Activated CD4-positive, alpha-beta T cell treated with anti-CD3 and anti-CD28 coated beads, Interleukin-2, amount 10 ng/mL, durations not matched to agents 24 days and 14 days (primary cell): ENCODE data around the gene GSTM2. TPM values are rescaled to one million over a fixed set of nuclear protein-coding genes. Genes with fewer than 3 reads are reported as not detected.
"Not testable (repeated sequence)": the region's sequence is repeated elsewhere in the genome, so short reads cannot be mapped to it uniquely, and the experiment has no call there.

ENCODE experiments used
- DNase-seq: peaks from one replicate; pipeline ENCODE4 v3.0.0; 2022
- H3K27ac Mint-ChIP-seq: one replicate; pipeline ENCODE4 v1.8.0; 2022; ENCODE audit warnings: mild to moderate bottlenecking, mixed read lengths
- H3K27me3 Mint-ChIP-seq: one replicate; pipeline ENCODE4 v1.8.0; 2022; ENCODE audit warnings: mixed read lengths
- H3K36me3 Mint-ChIP-seq: one replicate; pipeline ENCODE4 v1.8.0; 2022; ENCODE audit warnings: low read depth, mild to moderate bottlenecking, mixed read lengths
- H3K4me1 Mint-ChIP-seq: one replicate; pipeline ENCODE4 v1.8.0; 2021; ENCODE audit warnings: mixed read lengths
- H3K4me3 Mint-ChIP-seq: one replicate; pipeline ENCODE4 v1.8.0; 2022; ENCODE audit warnings: mild to moderate bottlenecking, moderate library complexity, mixed read lengths
- H3K9me3 Mint-ChIP-seq: one replicate; pipeline ENCODE4 v1.8.0; 2021; ENCODE audit warnings: mixed read lengths
- intact Hi-C: fragments of 100-400 bp; cut with micrococcal nuclease; formaldehyde crosslinking; loops from one replicate; pipeline ENCODE4 v1.15.1; 2023
- total RNA-seq: library from RNA; stranded (reverse); gene quantifications from 2 replicates; pipeline ENCODE4 v1.2.3, GENCODE V29; 2022

Gene GSTM2
- total RNA-seq, 1 donor from 2014 or later = 18.4 TPM

DNA sequence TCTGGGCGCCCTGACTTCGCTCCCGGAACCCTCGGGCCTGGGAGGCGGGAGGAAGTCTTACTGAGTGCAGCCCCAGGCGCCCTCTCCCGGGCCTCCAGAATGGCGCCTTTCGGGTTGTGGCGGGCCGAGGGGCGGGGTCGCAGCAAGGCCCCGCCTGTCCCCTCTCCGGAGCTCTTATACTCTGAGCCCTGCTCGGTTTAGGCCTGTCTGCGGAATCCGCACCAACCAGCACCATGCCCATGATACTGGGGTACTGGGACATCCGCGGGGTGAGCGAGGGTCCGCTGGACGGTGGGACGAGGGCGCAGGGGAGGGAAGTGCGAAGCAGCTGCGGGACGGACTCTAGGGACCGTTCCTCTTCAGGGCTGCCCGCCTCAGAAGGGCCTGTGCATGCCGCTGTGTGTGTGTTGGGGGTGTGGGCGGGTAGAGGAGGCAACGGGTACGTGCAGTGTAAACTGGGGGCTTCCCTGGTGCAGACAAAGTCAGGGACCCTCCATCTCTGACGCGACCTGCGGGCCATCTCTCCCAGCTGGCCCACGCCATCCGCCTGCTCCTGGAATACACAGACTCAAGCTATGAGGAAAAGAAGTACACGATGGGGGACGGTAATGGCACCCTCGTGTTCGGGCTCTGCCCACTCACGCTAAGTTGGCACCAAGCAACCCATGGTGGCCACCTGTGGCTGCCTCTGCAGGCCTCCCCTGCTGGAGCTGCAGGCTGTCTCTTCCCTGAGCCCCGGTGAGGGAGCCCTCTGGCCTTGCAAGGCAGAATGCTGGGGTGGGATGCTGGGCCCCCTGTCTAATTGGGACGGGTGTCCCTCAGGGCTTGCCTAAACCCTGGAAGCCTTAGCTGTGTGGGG lies 20.0 kb downstream of the GSTM2 start, which contains the start of gene GSTM1:
GSTM1 (plus strand) TSS at position 177 of the 859 bp plus-strand sequence; CDS start at position 234, 57 bp downstream.
- Mint-ChIP-seq H3K4me1 (peaks cover 22% of the 10 kb centered on the region), H3K27ac (peak within 1 kb of the TSS; percentile 94), H3K4me3 (peak within 1 kb of the TSS; percentile 87), H3K27me3 (no peaks in the 10 kb centered on the region), H3K9me3 (no peaks in the 10 kb centered on the region), H3K36me3 (peaks cover 18% of the 10 kb centered on the region)
- intact Hi-C loops = loop anchor here (2.0 to 5.0 kb wide), 5 partner anchors 21 to 139 kb away; partner anchors contain the start of genes GNAI3 and GSTM3
- DNase-seq = peak; percentile 97

DNA sequence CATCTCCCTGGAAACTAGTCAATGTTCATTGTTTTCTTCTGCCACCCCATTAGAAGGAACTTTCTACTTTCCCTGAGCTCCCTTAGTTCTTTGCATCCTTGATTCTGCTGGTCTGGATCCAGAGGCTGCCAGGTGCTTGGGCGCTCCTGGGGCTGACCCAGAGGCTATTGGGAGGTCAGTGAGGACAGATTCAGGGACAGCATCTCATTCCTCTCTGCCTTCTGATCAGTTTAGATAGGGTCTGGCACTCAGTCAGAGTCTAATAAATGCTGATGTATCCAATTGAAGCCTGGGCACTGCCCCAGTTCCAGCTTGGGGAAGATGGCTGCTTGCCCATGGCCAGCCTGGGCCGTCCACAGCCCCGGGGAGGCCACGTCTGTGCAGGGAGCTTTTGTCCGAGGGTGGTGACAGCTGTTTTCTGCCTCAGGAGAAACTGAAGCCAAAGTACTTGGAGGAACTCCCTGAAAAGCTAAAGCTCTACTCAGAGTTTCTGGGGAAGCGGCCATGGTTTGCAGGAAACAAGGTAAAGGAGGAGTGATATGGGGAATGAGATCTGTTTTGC lies 22.1 kb downstream of the GSTM2 start:
- Mint-ChIP-seq H3K9me3 (no peaks in the 10 kb centered on the region), H3K27me3 (no peaks in the 10 kb centered on the region), H3K36me3 (peaks cover 22% of the 10 kb centered on the region), H3K4me3 (peak overlapping the region; percentile 87), H3K27ac (peak overlapping the region; percentile 32), H3K4me1 (peaks cover 22% of the 10 kb centered on the region)
- intact Hi-C loops = loop anchor here (2.0 to 5.0 kb wide), 2 partner anchors 68 to 141 kb away; partner anchors contain the start of gene GNAI3
- DNase-seq = no peak

DNA sequence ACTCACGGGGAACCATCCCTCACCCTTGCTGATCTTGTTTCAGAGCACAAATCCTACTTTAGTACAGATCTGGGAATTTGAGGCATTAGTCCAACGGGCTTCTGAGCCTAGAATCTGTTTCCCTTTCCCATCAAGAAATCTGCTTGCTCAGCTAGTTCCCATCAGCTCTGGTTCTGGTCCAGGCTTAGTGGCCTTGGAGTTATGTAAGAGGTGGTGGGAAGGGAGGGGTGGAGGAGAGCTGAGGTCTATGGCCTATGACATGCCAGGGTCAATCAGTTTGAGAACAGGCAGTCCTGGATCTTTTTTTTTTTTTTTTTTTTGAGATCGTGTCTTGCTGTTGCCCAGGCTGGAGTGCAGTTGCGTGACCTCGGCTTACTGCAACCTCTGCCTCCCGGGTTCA lies 23.9 kb downstream of the GSTM2 start:
- DNase-seq = no peak
- H3K9me3 Mint-ChIP-seq = no peaks in the 10 kb centered on the region

DNA sequence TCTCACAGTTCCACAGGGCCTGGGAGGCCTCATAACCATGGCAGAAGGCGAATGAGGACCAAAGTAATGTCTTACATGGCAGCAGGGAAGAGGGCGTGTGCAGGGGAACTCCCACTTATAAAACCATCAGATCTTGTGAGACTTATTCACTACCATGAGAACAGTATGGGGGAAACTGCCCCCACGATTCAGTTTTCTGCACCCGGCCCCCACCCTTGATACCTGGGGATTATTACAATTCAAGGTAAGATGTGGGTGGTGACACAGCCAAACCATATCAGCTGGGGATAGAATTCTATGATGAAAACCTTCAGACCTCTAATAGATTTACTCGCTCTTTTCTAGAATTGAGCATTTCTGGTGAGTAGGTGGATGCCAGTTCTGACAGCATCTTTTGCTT lies 26.5 kb downstream of the GSTM2 start:
- peaks cover 24% of the 10 kb centered on the region for H3K36me3 Mint-ChIP-seq
- H3K4me1 Mint-ChIP-seq, DNase-seq, H3K4me3 Mint-ChIP-seq, H3K9me3 Mint-ChIP-seq, H3K27ac Mint-ChIP-seq, intact Hi-C loops, H3K27me3 Mint-ChIP-seq: not testable (repeated sequence)

More for the DNA sequence above, 23.9 kb downstream of the GSTM2 start:
- no peak overlapping the region for H3K4me3 Mint-ChIP-seq
- intact Hi-C loops = no loop called here
- peaks cover 28% of the 10 kb centered on the region for H3K36me3 Mint-ChIP-seq
- peaks cover 20% of the 10 kb centered on the region for H3K4me1 Mint-ChIP-seq
- H3K27ac Mint-ChIP-seq = no peak overlapping the region
- H3K27me3 Mint-ChIP-seq = no peaks in the 10 kb centered on the region

DNA sequence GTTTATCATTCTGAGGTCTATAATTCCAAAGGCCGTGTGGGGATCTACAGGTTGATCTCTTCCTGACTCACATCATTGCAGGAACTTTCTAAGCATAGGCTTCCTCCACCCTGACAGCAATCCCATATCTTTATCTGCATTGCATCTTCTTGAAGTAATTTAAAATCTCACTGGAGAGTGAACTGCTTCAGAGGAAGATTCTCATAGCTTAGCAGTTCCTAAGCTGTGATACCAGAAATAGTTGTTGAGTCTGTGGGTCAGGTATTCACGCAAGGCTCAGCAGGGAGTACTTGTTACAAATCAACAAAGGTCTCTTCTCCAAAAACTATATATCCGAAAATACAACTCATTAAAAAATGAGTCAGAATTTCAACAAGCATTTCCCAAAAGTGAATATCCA lies 27.3 kb downstream of the GSTM2 start:
- intact Hi-C loops, H3K4me1 Mint-ChIP-seq, H3K4me3 Mint-ChIP-seq, H3K9me3 Mint-ChIP-seq, H3K27me3 Mint-ChIP-seq, DNase-seq, H3K27ac Mint-ChIP-seq: not testable (repeated sequence)
- peaks cover 20% of the 10 kb centered on the region for H3K36me3 Mint-ChIP-seq

DNA sequence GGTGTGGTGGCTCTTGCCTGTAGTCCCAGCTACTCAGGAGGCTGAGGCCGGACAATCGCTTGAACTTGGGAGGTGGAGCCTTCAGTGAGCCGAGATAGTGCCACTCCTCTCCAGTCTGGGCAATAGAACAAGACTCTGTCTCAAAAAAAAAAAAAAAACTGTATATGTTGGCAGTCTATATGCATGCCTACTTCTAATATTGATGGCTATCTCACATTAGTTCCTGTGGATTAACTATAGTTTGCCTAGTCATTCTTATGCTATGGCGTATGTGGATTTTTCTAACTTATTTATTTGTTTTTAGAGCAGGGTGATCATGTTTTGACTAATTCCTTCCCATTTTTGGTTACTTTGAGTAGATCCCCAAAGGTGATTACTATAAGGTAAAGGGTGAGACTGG lies 29.2 kb downstream of the GSTM2 start:
- Mint-ChIP-seq H3K9me3 (no peaks in the 10 kb centered on the region), H3K27me3 (no peaks in the 10 kb centered on the region), H3K36me3 (peaks cover 10% of the 10 kb centered on the region), H3K27ac (no peak overlapping the region), H3K4me1 (no peaks in the 10 kb centered on the region), H3K4me3 (no peak overlapping the region)
- intact Hi-C loops = no loop called here
- DNase-seq = no peak

DNA sequence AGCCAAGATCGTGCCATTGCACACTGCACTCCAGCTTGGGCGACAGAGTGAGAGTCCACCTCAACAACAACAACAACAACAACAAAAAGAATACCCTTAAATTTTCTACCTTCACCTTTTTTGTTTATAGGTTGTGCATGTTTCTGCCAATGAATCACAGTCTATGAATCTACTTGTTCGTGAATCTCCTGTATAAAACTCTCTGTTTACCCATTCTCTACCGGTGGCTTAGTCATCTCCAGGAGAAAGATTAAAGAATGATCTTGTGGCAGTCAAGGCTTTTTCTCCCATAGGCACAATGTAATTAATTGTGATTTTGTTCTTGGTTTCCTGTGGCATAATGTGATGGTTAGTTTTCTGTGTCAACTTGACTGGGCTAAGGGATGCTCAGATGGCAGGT lies 30.0 kb downstream of the GSTM2 start:
- DNase-seq, H3K4me1 Mint-ChIP-seq, H3K27ac Mint-ChIP-seq, intact Hi-C loops, H3K9me3 Mint-ChIP-seq, H3K27me3 Mint-ChIP-seq, H3K4me3 Mint-ChIP-seq: not testable (repeated sequence)
- peaks cover 10% of the 10 kb centered on the region for H3K36me3 Mint-ChIP-seq

DNA sequence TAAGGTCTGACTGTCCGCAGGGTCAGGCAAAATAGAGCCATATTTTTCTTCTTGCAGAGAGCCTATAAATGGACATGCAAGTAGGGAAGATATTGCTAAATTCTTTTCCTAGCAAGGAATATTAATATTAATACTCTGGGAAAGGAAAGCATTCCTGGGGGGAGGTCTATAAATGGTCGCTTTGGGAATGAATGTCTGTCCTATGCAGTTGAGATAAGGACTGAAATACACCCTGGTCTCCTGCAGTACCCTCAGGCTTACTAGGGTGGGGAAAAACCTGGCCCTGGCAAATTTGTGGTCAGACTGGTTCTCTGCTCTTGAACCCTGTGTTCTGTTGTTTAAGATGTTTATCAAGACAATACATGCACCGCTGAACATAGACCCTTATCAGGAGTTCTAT lies 35.1 kb downstream of the GSTM2 start:
- H3K36me3 Mint-ChIP-seq, H3K27me3 Mint-ChIP-seq, intact Hi-C loops, H3K4me3 Mint-ChIP-seq, DNase-seq, H3K4me1 Mint-ChIP-seq, H3K9me3 Mint-ChIP-seq, H3K27ac Mint-ChIP-seq: not testable (repeated sequence)

DNA sequence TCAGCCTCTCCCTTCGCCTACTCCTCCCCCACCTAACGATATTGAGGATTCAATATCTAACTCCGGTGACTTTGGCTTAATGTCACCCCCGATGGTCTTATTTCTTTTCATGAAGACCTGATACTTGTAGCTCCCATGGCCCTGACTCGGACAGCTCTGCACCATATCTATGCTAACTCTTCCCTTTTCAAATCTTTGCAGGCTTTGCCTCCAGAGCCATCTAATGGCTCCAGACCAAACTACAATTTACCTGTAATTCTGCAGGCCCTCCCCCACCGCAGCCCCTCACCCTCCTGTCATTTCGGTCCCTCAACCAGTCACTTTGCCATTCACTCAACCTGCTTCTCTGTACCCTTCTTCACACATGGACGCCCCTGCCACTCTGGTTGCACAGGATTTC lies 36.3 kb downstream of the GSTM2 start:
- Mint-ChIP-seq H3K36me3 (peaks cover 2% of the 10 kb centered on the region), H3K27ac (no peak overlapping the region), H3K4me1 (no peaks in the 10 kb centered on the region), H3K27me3 (no peaks in the 10 kb centered on the region), H3K4me3 (no peak overlapping the region), H3K9me3 (peaks cover 1% of the 10 kb centered on the region)
- intact Hi-C loops = no loop called here
- DNase-seq = no peak

DNA sequence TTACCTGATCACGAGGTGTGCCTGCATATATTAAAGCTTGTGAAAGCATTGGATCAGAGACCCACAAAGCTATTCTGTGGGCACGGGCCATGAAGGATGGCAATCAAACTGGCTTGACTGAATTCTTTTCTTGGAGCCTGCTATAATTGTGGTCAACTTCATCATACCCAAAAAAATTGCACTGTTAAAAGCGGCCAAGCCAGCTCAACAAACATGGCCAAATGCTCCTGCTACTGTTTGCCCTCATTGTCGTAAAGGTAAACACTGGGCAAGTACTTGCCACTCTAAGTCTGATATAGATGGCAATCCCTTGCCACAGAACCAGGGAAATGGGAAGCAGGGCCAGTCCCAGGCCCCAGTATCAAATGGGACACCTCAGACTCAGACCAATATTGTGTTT lies 37.6 kb downstream of the GSTM2 start:
- peaks cover 5% of the 10 kb centered on the region for H3K9me3 Mint-ChIP-seq
- H3K27ac Mint-ChIP-seq = no peak overlapping the region

DNA sequence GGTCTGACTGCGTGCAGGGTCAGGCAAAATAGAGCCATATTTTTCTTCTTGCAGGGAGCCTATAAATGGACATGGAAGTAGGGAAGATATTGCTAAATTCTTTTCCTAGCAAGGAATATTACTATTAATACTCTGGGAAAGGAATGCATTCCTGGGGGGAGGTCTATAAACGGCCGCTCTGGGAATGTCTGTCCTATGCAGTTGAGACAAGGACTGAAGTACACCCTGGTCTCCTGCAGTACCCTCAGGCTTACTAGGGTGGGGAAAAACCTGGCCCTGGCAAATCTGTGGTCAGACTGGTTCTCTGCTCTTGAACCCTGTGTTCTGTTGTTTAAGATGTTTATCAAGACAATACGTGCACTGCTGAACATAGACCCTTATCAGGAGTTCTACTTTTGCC lies 41.1 kb downstream of the GSTM2 start:
- H3K27ac Mint-ChIP-seq, intact Hi-C loops, H3K4me3 Mint-ChIP-seq, H3K27me3 Mint-ChIP-seq, H3K4me1 Mint-ChIP-seq, H3K36me3 Mint-ChIP-seq, H3K9me3 Mint-ChIP-seq, DNase-seq: not testable (repeated sequence)

More for the DNA sequence above, 37.6 kb downstream of the GSTM2 start:
- H3K36me3 Mint-ChIP-seq = peaks cover 2% of the 10 kb centered on the region
- H3K4me1 Mint-ChIP-seq = no peaks in the 10 kb centered on the region
- intact Hi-C loops = no loop called here
- H3K27me3 Mint-ChIP-seq = no peaks in the 10 kb centered on the region
- DNase-seq = no peak
- H3K4me3 Mint-ChIP-seq = no peak overlapping the region

DNA sequence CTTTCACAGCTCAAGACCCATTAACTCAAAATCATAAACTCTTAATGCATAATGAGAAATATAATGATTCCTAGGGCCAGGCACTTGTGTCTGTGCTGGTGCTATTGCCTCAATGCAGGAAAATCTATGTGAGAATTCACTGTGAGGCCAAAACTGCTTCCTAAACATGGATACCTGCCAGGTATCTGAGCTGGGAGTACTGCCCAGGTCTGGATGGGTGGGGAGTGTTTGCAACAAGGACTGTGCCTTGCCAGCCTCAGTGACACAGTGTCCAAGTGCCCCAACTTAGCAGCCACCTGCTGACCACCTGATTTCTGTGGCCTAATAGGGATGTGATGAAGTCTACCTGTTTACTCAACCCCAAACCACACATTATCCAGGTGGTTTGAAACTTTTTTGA lies 42.0 kb downstream of the GSTM2 start:
- H3K9me3 Mint-ChIP-seq, H3K36me3 Mint-ChIP-seq, intact Hi-C loops, DNase-seq, H3K4me3 Mint-ChIP-seq, H3K4me1 Mint-ChIP-seq, H3K27ac Mint-ChIP-seq, H3K27me3 Mint-ChIP-seq: not testable (repeated sequence)

DNA sequence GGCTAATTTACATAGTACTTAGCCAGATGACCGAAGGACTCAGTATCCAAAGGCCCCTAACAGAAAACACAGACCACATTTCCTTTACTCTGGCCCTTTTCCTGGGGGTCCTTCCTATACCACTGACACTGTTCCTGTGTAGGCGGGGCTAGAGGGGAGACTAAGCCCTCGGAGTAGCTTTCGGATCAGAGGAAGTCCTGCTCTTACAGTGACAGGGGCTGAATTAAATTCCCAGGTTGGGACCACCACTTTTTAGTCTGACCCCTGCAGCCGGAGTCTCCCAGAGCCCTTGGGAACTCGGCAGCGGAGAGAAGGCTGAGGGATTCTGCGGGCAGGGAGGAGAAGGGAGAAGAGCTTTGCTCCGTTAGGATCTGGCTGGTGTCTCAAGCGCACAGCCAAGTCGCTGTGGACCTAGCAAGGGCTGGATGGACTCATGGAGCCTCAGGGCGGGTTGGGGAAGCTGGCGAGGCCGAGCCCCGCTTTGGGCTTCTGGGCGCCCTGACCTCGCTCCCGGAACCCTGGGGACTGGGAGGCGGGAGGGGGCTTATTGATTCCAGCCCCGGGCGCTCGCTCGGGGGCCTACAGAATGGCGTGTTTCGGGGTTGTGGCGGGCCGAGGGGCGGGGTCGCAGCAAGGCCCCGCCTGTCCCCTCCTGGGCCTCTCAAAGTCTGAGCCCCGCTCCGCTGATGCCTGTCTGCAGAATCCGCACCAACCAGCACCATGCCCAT lies 43.9 kb downstream of the GSTM2 start, which contains the start of gene GSTM5:
GSTM5 (plus strand) TSS at position 659 of the 728 bp plus-strand sequence; CDS start at position 721, 62 bp downstream.
- H3K9me3 Mint-ChIP-seq, H3K36me3 Mint-ChIP-seq, H3K4me1 Mint-ChIP-seq, H3K27me3 Mint-ChIP-seq, intact Hi-C loops: not testable (repeated sequence)
- peak; percentile 70 for DNase-seq
- Mint-ChIP-seq H3K27ac (peak within 1 kb of the TSS; percentile 92), H3K4me3 (peak within 1 kb of the TSS; percentile 82)
